T1000 (cell line): ENCODE results near the gene SLC36A2.

Experiments
- DNase-seq: peaks from one replicate; lab custom pipeline; 2025; ENCODE audit warnings: mixed read lengths; lab: John Stamatoyannopoulos, UW

Gene SLC36A2

GRCh38 chr5:151283120-151283825 is 64.1 kb downstream of the SLC36A2 start:
- no peak for DNase-seq

GRCh38 chr5:151281001-151281639 is 66.2 kb downstream of the SLC36A2 start:
- no peak for DNase-seq

GRCh38 chr5:151280443-151280842 is 66.9 kb downstream of the SLC36A2 start:
- no peak for DNase-seq

- no peak for DNase-seq
Observed at GRCh38 chr5:151278845-151279244, 68.5 kb downstream of the SLC36A2 start.

- DNase-seq = no peak
Observed at GRCh38 chr5:151275803-151276202, 71.6 kb downstream of the SLC36A2 start.

- no peak for DNase-seq
Observed at GRCh38 chr5:151274666-151275065, 72.7 kb downstream of the SLC36A2 start.

GRCh38 chr5:151271336-151271735 is 76.0 kb downstream of the SLC36A2 start:
- no peak for DNase-seq

- DNase-seq = no peak
Observed at GRCh38 chr5:151270599-151270998, 76.8 kb downstream of the SLC36A2 start.

GRCh38 chr5:151267491-151268260 is 79.7 kb downstream of the SLC36A2 start:
- DNase-seq = no peak
